WERI-Rb-1 (cell line): ENCODE results near the gene EPHA5.

Experiments
- DNase-seq: peaks from one replicate; pipeline ENCODE4 v3.0.0-alpha.2; 2020
- H3K27ac ChIP-seq: fragments of 250-450 bp; sonication (Bioruptor Pico); 2 replicates; pipeline ENCODE4 v1.5.1; 2020; ENCODE audit warnings: mild to moderate bottlenecking, moderate library complexity
- H3K27me3 ChIP-seq: fragments of 250-450 bp; sonication (Bioruptor Pico); 2 replicates; pipeline ENCODE4 v1.5.1; 2021; ENCODE audit warnings: mild to moderate bottlenecking, low read depth, moderate library complexity; ENCODE audit not compliant: insufficient read depth, severe bottlenecking
- H3K36me3 ChIP-seq: fragments of 250-450 bp; sonication (Bioruptor Pico); 2 replicates; pipeline ENCODE4 v1.5.1; 2020; ENCODE audit warnings: mild to moderate bottlenecking, moderate library complexity
- H3K4me3 ChIP-seq: 2 replicates; pipeline ENCODE4 v1.5.1; 2011; ENCODE audit warnings: low read depth, mild to moderate bottlenecking, control low read depth, low read length
- H3K9me3 ChIP-seq: fragments of 250-450 bp; sonication (Bioruptor Pico); 2 replicates; pipeline ENCODE4 v1.5.1; 2021; ENCODE audit warnings: mild to moderate bottlenecking, moderate library complexity; ENCODE audit not compliant: severe bottlenecking
- TF ChIP-seq, protein P1 (sequence below): IDR thresholded peaks from 2 replicates; pipeline ENCODE4 v1.5.1; 2011; ENCODE audit warnings: low read depth, mild to moderate bottlenecking, control low read depth, inconsistent platforms, low read length

EPHA5 gene

GRCh38 chr4:65658117-65658516, 12.2 kb downstream of the EPHA5 start:
- no peak for DNase-seq
- Histone ChIP-seq H3K9me3 (no peaks in the 10 kb centered on the region), H3K36me3 (no peaks in the 10 kb centered on the region), H3K27me3 (no peaks in the 10 kb centered on the region), H3K27ac (no peak overlapping the region), H3K4me3 (no peak overlapping the region)
- TF ChIP-seq, protein P1, sequence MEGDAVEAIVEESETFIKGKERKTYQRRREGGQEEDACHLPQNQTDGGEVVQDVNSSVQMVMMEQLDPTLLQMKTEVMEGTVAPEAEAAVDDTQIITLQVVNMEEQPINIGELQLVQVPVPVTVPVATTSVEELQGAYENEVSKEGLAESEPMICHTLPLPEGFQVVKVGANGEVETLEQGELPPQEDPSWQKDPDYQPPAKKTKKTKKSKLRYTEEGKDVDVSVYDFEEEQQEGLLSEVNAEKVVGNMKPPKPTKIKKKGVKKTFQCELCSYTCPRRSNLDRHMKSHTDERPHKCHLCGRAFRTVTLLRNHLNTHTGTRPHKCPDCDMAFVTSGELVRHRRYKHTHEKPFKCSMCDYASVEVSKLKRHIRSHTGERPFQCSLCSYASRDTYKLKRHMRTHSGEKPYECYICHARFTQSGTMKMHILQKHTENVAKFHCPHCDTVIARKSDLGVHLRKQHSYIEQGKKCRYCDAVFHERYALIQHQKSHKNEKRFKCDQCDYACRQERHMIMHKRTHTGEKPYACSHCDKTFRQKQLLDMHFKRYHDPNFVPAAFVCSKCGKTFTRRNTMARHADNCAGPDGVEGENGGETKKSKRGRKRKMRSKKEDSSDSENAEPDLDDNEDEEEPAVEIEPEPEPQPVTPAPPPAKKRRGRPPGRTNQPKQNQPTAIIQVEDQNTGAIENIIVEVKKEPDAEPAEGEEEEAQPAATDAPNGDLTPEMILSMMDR: no peak

- Histone ChIP-seq H3K9me3 (no peaks in the 10 kb centered on the region), H3K4me3 (no peak overlapping the region), H3K27me3 (no peaks in the 10 kb centered on the region), H3K27ac (no peak overlapping the region), H3K36me3 (no peaks in the 10 kb centered on the region)
- no peak for DNase-seq
- TF ChIP-seq, protein P1: no peak
Observed at GRCh38 chr4:65656008-65656407, 14.3 kb downstream of the EPHA5 start.

DNA sequence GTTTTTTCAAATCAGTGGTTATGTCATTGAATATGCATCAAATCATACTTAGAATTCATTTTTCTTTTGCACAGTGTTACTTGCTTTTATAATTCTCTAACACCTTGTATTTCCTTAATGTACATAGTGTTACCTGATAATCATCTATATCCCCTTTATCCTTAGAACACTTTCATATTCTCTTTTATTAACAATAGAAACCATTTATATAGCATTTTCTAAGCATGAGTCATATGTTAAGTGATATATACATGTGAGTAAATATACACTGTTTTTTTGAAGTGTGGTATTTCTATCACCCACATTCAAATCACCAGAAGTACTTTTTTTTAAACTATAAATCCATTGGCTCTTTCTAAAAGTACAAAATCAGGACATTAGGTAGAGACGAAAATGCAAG, 15.3 kb downstream of the EPHA5 start:
- Histone ChIP-seq H3K36me3 (no peaks in the 10 kb centered on the region), H3K27ac (no peak overlapping the region), H3K4me3 (no peak overlapping the region), H3K27me3 (no peaks in the 10 kb centered on the region), H3K9me3 (no peaks in the 10 kb centered on the region)
- DNase-seq: no peak
- TF ChIP-seq, protein P1: no peak

- TF ChIP-seq, protein P1: no peak
Observed at GRCh38 chr4:65653740-65654361, 16.4 kb downstream of the EPHA5 start.

GRCh38 chr4:65651751-65652150, 18.5 kb downstream of the EPHA5 start:
- no peak for DNase-seq
- Histone ChIP-seq H3K27me3 (no peaks in the 10 kb centered on the region), H3K4me3 (no peak overlapping the region), H3K36me3 (no peaks in the 10 kb centered on the region), H3K9me3 (no peaks in the 10 kb centered on the region), H3K27ac (no peak overlapping the region)
- TF ChIP-seq, protein P1: no peak

More at GRCh38 chr4:65653740-65654361, 16.4 kb downstream of the EPHA5 start:
- Histone ChIP-seq H3K9me3 (no peaks in the 10 kb centered on the region), H3K4me3 (no peak overlapping the region), H3K36me3 (no peaks in the 10 kb centered on the region), H3K27me3 (no peaks in the 10 kb centered on the region), H3K27ac (no peak overlapping the region)
- no peak for DNase-seq

DNA sequence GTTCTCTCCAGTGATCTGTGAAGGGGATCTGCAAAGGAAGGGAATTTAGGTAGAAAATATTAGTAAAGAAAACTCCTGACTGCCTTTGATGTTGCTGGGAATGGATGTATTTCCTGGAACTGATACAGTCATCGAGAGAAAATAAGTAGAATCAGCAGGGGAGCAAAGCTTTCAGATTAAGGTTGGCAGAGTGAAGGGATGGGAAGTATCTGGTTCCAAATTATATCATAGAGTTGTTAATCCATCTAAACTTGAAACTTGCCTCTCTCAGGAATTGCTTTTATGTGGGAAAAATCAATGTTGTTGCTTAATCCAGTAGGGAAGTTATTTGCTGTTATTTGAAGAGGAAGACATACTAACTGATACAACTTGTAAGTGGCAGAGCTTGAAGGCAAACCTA, 19.3 kb downstream of the EPHA5 start:
- DNase-seq: no peak
- no peaks in the 10 kb centered on the region for H3K27me3 ChIP-seq
- H3K36me3 ChIP-seq: no peaks in the 10 kb centered on the region
- no peak overlapping the region for H3K4me3 ChIP-seq
- TF ChIP-seq, protein P1: no peak
- no peak overlapping the region for H3K27ac ChIP-seq
- no peaks in the 10 kb centered on the region for H3K9me3 ChIP-seq
